Gastroesophageal sphincter (tissue), 4 donors: ENCODE results near the gene SLCO3A1. TPM values are rescaled to one million over a fixed set of nuclear protein-coding genes. Genes with fewer than 3 reads are reported as not detected.

Experiments used
- ATAC-seq: fragments of 150-250 bp; one replicate; pipeline ENCODE4 v1.9.1; 2016; ENCODE audit warnings: mild to moderate bottlenecking, moderate library complexity
- H3K27ac ChIP-seq, 4 donors: fragments of 200-600 bp; sonication (generic) in 3 of 4; 1 replicate in 3 of 4; 2 replicates in 1 of 4; pipeline ENCODE4 v1.5.1; 2016 to 2019
- H3K27me3 ChIP-seq: fragments of 200-600 bp; sonication (generic); one replicate; pipeline ENCODE4 v1.5.1; 2019
- H3K36me3 ChIP-seq, 2 donors: fragments of 200-600 bp; sonication (generic); one replicate each; pipeline ENCODE4 v1.5.1; 2019; ENCODE audit warnings: control low read depth in 1 of 2
- H3K4me1 ChIP-seq, 3 donors: fragments of 200-600 bp; sonication (generic); 1 replicate in 2 of 3; 2 replicates in 1 of 3; pipeline ENCODE4 v1.5.1; 2016 to 2019; ENCODE audit warnings: control low read depth in 2 of 3
- H3K4me3 ChIP-seq, 2 donors: fragments of 200-600 bp; sonication (generic); one replicate each; pipeline ENCODE4 v1.5.1; 2019; ENCODE audit warnings: mild to moderate bottlenecking in 1 of 2, moderate library complexity in 1 of 2
- H3K9me3 ChIP-seq, 3 donors: fragments of 200-600 bp; sonication (generic); one replicate each; pipeline ENCODE4 v1.5.1; 2017 to 2019; ENCODE audit warnings: control low read depth in 2 of 3
- EP300 ChIP-seq: sonication (generic); formaldehyde crosslinking; IDR thresholded peaks from one replicate; pipeline ENCODE4 v1.6.1; 2017; ENCODE audit warnings: antibody characterized with exemption, mild to moderate bottlenecking
- POLR2A ChIP-seq, 2 donors: fragments of 450-650 bp; IDR thresholded peaks; one replicate each; pipeline ENCODE4 v1.6.1; 2017; ENCODE audit warnings: antibody characterized with exemption in 2 of 2, mild to moderate bottlenecking in 2 of 2, moderate library complexity in 1 of 2
- POLR2AphosphoS5 ChIP-seq: sonication (generic); formaldehyde crosslinking; IDR thresholded peaks from one replicate; pipeline ENCODE4 v1.6.1; 2017; ENCODE audit warnings: antibody characterized with exemption
- WGBS, 2 donors: methylation state at CpG; one replicate each; pipeline ENCODE4 v1.1.5; 2018; ENCODE audit warnings: low coverage in 1 of 2; 5-methylcytosine and 5-hydroxymethylcytosine counted together
- total RNA-seq, 4 donors: library from RNA; depleted of rRNA; stranded (reverse); fragments of >200 nt; gene quantifications; one replicate each; pipeline ENCODE4 v1.1.0, GENCODE V29; 2016
- TF ChIP-seq, protein P1 (sequence below), 4 experiments: fragments of 200-600 bp in 2 of 4; fragments of 450-650 bp in 2 of 4; sonication (generic) in 1 of 4; IDR thresholded peaks; one replicate each; pipeline ENCODE4 v1.5.1; 2017 to 2019; ENCODE audit warnings: antibody characterized with exemption in 4 of 4, mild to moderate bottlenecking in 2 of 4, moderate library complexity in 2 of 4

The SLCO3A1 gene
- total RNA-seq, 4 donors from 2014 or later = 10.1 to 14.4 (median 12.1) TPM

DNA sequence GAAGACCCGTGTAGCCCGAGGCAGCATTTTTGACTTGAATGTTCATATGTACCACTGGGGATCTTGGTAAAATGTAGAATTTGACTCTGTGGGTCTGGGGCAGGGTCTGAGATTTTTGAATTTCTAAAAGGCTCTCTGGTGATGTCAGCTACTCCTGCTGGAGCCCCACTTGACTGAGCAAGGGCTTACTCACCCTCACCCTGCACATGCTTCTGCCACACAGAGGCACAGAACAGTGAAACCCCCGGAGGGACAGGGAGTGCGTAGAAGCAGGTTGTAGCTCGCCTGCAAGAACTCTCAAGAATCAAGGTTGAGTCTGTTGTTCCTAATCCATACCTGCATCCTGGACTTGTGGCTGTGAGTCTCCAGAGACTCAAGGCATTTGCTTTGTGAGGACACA, 41.1 kb downstream of the SLCO3A1 start:
- Histone ChIP-seq H3K4me1 (peaks cover 0 to 7% (median 0%) of the 10 kb centered on the region in 3 donors), H3K27me3 (no peaks in the 10 kb centered on the region), H3K27ac (no peak overlapping the region), H3K4me3 (no peak overlapping the region), H3K36me3 (no peaks in the 10 kb centered on the region), H3K9me3 (no peaks in the 10 kb centered on the region)
- TF ChIP-seq, protein P1, sequence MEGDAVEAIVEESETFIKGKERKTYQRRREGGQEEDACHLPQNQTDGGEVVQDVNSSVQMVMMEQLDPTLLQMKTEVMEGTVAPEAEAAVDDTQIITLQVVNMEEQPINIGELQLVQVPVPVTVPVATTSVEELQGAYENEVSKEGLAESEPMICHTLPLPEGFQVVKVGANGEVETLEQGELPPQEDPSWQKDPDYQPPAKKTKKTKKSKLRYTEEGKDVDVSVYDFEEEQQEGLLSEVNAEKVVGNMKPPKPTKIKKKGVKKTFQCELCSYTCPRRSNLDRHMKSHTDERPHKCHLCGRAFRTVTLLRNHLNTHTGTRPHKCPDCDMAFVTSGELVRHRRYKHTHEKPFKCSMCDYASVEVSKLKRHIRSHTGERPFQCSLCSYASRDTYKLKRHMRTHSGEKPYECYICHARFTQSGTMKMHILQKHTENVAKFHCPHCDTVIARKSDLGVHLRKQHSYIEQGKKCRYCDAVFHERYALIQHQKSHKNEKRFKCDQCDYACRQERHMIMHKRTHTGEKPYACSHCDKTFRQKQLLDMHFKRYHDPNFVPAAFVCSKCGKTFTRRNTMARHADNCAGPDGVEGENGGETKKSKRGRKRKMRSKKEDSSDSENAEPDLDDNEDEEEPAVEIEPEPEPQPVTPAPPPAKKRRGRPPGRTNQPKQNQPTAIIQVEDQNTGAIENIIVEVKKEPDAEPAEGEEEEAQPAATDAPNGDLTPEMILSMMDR (IDR thresholded peaks at IDR 0.05) = no peak
- no peak for ATAC-seq
- WGBS, 2 donors = 96 to 100% methylated on average over 1 to 5 of the region's 5 CpGs

DNA sequence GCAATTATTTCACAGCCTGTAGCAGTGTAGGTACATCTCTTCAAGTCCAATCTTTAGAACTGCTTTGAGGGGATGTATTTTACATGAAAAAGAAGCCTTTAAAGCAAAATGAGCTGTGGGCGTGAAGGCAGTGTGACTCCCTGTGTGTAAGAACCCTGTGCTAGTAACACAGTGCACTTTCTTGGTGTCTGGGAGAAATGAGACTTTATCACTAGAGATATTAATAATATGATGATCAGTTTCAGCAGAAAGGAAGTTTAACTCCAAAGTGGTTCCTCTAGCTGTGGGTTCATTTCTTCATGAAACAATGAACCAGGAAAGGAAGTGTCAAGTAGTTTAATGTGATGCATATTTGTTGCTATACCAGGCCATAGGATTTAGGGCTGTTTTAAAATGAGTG, 41.5 kb downstream of the SLCO3A1 start:
- Histone ChIP-seq H3K4me1 (peaks cover 0 to 7% (median 0%) of the 10 kb centered on the region in 3 donors), H3K27ac (no peak overlapping the region), H3K9me3 (no peaks in the 10 kb centered on the region), H3K4me3 (no peak overlapping the region), H3K27me3 (no peaks in the 10 kb centered on the region), H3K36me3 (no peaks in the 10 kb centered on the region)
- TF ChIP-seq, protein P1 (IDR thresholded peaks at IDR 0.05) = no peak
- TF ChIP-seq POLR2A (IDR thresholded peaks at IDR 0.05) = no peak
- TF ChIP-seq EP300 = no peak
- no peak for TF ChIP-seq POLR2AphosphoS5
- ATAC-seq = no peak
- WGBS, 2 donors = 80 to 100% methylated on average over 1 of the region's 1 CpG

DNA sequence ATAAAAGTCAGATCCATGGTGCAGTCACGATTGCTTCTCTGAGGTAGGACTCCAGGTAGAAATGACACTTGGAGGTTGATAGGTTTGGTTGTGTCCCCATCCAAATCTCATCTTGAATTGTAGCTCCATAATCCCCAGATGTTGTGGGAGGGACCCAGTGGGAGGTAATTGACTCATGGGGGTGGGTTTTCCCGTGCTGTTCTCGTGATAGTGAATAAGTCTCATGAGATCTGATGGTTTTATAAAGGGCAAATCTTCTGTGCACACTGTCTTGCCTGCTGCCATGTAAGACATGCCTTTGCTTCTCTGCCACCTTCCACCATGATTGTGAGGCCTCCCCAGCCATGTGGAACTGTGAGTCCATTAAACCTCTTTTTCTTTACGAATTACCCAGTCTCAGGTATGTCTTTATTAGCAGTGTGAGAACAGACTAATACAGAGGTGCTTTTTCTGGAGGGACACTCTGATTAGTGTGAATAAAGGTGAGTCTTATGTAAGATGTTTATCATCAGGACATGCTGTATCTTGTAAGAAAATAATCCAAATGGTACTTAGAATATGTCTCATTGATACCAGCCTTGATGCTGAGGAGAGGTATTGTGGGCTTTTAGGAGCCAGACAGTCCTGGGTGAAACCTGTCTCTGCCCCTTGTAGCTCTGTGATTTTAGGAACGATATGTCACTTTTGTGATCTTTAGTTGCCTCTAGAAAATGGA, 43.0 kb downstream of the SLCO3A1 start:
- Histone ChIP-seq H3K36me3 (no peaks in the 10 kb centered on the region), H3K27me3 (no peaks in the 10 kb centered on the region), H3K27ac (no peak overlapping the region), H3K4me3 (no peak overlapping the region), H3K4me1 (peaks cover 0 to 7% (median 0%) of the 10 kb centered on the region in 3 donors), H3K9me3 (peaks cover 0 to 1% (median 0%) of the 10 kb centered on the region in 3 donors)
- ATAC-seq = no peak
- WGBS, 2 donors = 86 to 93% methylated on average over 2 to 5 of the region's 5 CpGs
- no peak for TF ChIP-seq POLR2AphosphoS5

DNA sequence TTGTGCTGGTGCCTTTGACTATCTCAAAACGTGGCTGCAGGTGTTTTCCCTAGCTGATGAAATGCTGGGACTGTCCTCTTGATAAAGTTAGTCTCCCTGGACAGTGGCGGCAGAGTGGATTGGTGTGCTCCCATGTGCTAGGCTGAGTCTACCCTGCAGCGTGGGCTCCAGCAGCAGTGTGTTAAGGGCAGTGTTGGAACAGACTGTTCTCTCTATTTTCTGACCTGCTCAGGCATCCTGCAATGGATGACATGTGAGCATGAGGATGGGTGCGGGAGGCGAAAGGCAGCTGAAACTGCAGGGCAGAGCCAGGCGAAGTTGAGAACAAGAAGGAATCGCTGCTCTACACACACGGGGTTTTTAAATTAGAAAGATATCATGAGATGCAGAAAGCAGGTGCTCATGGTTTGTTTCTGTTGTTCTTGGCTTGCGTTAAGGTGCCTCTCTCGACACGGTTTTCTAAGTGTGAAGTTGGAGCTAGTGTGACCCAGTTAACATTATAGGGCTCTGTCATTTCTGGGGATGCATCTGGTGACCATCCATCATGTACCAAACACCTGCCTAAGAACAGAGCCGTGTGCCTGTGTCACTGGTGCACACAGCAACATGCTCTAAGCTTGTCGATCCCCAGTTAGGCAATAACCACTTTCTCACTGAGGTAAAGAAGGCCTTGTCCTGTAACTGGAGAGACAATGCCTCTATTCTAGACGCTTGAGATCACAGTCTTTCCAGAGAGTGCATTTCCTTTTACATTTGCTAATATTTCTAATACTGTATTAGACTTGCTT, 44.3 kb downstream of the SLCO3A1 start:
- TF ChIP-seq EP300 (no peak), POLR2A (IDR thresholded peaks at IDR 0.05) (no peak), POLR2AphosphoS5 (no peak)
- TF ChIP-seq, protein P1 (IDR thresholded peaks at IDR 0.05) = no peak
- ATAC-seq = no peak
- no peaks in the 10 kb centered on the region for H3K36me3 ChIP-seq
- no peaks in the 10 kb centered on the region for H3K27me3 ChIP-seq
- H3K4me1 ChIP-seq = peaks cover 0 to 7% (median 0%) of the 10 kb centered on the region in 3 donors
- H3K4me3 ChIP-seq = no peak overlapping the region
- H3K27ac ChIP-seq = no peak overlapping the region
- 72 to 77% methylated on average over 8 to 9 of the region's 14 CpGs for WGBS, 2 donors
- peaks cover 0 to 11% (median 0%) of the 10 kb centered on the region in 3 donors for H3K9me3 ChIP-seq

DNA sequence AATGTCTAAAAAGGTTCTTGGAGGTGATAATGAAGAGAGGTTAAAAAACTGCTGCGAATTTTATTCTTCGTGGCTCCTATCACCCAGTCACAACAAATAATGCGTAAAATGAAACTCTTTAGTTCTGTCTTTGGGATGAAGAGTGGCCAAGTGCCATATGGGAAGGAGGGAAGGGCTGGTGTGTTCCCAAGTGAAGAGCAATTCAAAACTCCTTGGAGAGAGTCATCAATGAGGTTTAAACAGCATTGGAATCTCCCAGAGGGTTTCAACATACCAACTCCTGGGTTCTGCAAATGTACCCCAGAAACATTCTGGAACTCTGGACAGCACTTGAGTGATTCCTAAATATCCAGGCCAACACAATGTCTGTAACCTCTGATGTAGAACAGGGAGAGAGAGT, 45.3 kb downstream of the SLCO3A1 start:
- TF ChIP-seq POLR2A (IDR thresholded peaks at IDR 0.05) = no peak
- TF ChIP-seq, protein P1 (IDR thresholded peaks at IDR 0.05) = no peak
- TF ChIP-seq POLR2AphosphoS5 = no peak
- TF ChIP-seq EP300 = no peak
- no peak for ATAC-seq
- H3K27me3 ChIP-seq = no peaks in the 10 kb centered on the region
- no peak overlapping the region for H3K4me3 ChIP-seq
- peaks cover 0 to 11% (median 0%) of the 10 kb centered on the region in 3 donors for H3K9me3 ChIP-seq
- WGBS, 2 donors = 85 to 92% methylated on average over 3 of the region's 3 CpGs
- H3K4me1 ChIP-seq = peaks cover 0 to 7% (median 0%) of the 10 kb centered on the region in 3 donors
- no peak overlapping the region for H3K27ac ChIP-seq
- no peaks in the 10 kb centered on the region for H3K36me3 ChIP-seq
